ENCODE data around the gene TMEM115.

Gene TMEM115

DNA sequence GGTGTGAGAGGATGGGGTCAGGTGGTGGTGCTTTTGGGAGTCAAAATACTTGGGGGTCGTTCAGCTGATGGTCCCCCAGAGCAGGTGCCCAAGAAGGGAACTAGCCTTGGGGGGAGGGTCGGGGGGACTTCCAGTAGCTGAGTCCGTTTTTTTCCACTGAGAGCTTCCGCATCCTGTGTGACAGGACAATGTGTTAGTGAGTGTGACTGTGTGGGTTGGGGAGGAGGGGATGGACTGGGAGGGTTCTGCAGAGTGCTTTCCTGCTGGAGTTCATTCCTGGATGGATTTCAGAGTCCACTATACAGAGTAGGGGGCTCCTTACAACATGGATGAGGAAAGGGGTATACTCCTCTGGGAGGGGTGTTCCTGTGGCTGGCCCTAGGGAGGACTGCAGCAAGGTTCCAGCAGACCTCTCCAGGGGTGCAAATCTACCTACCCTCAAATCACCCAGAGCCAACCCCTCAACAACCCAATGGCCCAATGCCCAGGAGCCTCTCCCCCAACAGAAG is 36.2 kb downstream of the TMEM115 start:
- TF ChIP-seq, protein P1, sequence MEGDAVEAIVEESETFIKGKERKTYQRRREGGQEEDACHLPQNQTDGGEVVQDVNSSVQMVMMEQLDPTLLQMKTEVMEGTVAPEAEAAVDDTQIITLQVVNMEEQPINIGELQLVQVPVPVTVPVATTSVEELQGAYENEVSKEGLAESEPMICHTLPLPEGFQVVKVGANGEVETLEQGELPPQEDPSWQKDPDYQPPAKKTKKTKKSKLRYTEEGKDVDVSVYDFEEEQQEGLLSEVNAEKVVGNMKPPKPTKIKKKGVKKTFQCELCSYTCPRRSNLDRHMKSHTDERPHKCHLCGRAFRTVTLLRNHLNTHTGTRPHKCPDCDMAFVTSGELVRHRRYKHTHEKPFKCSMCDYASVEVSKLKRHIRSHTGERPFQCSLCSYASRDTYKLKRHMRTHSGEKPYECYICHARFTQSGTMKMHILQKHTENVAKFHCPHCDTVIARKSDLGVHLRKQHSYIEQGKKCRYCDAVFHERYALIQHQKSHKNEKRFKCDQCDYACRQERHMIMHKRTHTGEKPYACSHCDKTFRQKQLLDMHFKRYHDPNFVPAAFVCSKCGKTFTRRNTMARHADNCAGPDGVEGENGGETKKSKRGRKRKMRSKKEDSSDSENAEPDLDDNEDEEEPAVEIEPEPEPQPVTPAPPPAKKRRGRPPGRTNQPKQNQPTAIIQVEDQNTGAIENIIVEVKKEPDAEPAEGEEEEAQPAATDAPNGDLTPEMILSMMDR (IDR thresholded peaks at IDR 0.05) = no peak
- Histone ChIP-seq H3K4me1 (peaks cover 0 to 65% (median 40%) of the 10 kb centered on the region in 4 donors), H3K27ac (peak overlapping the region; percentile 93), H3K9me3 (no peaks in the 10 kb centered on the region), H3K36me3 (peaks cover 7 to 31% (median 18%) of the 10 kb centered on the region in 3 donors), H3K27me3 (no peaks in the 10 kb centered on the region), H3K4me3 (no peak overlapping the region)
- DNase-seq = peak in 1 of 2 donors; percentile 70
- intact Hi-C loops (cut with DNase I; ENCODE audit: low total_unique reads) = no loop called here

DNA sequence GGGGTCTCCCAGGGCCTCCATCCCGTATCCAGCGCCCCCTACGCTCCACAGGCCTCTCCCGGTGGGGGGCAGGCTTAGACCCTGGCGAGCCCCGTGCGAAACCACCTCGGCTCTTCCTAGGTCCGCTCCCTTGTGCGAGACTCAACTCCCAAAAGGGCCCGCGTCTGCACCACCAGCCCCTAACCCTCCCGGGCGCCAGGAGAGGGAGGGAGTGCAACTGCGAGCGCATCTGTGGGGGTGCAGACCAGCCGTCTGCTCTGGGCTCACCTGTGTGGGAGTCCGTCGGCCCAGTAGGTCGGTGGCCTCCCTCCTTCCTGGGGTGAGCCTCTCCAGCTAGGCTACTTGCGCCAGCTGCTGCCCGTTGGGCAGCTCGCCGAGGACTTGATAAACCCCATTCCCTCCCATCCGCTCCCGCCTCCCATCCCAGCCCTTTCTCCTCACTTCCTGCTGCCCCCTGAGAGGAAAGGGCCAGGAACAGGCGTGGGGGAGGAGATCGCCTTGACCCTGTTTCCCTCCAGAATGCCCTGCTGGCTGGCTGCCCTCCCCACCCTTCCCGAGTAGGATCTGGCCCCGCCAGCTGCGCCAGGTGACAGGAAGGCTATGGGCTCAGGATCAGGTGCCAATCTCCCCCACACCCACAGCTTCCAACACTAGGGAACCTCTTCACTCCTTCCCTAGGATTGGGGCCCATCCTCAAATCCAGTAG is 36.8 kb downstream of the TMEM115 start, which contains the start of gene HYAL2:
TSS of gene HYAL2 (minus strand) at position 360 of the 706 bp plus-strand sequence. CDS start 2,256 bp downstream, outside the sequence.
- intact Hi-C loops (cut with DNase I; ENCODE audit: low total_unique reads) = no loop called here
- DNase-seq = peak in 1 of 2 donors; percentile 77
- H3K36me3 ChIP-seq = peaks cover 7 to 36% (median 24%) of the 10 kb centered on the region in 3 donors
- peaks cover 0 to 68% (median 41%) of the 10 kb centered on the region in 4 donors for H3K4me1 ChIP-seq
- TF ChIP-seq, protein P1 (IDR thresholded peaks at IDR 0.05) = no peak
- H3K4me3 ChIP-seq = peak within 1 kb of the TSS; percentile 70 to 89
- no peaks in the 10 kb centered on the region for H3K9me3 ChIP-seq
- H3K27me3 ChIP-seq = no peaks in the 10 kb centered on the region
- peak within 1 kb of the TSS; percentile 93 for H3K27ac ChIP-seq

DNA sequence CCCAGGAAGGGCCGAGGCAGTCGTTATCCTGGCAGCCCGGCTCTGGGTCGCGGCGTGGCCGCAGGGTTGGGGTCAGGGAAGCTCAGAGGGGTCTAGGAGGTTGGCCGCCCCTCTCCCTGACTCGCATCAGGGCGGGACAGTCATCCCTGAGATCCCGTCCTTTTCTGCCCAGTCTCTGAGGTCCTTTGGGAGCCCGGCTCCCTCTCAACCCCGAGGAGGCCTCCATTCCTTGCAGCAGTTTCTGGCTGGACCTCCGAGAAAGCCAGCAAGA is 37.3 kb downstream of the TMEM115 start:
- H3K4me3 ChIP-seq = peak overlapping the region; percentile 70 to 89
- peak overlapping the region; percentile 93 for H3K27ac ChIP-seq
- intact Hi-C loops (cut with DNase I; ENCODE audit: low total_unique reads) = no loop called here
- no peaks in the 10 kb centered on the region for H3K27me3 ChIP-seq
- H3K9me3 ChIP-seq = no peaks in the 10 kb centered on the region
- peaks cover 0 to 68% (median 36%) of the 10 kb centered on the region in 4 donors for H3K4me1 ChIP-seq
- H3K36me3 ChIP-seq = peaks cover 7 to 36% (median 29%) of the 10 kb centered on the region in 3 donors
- DNase-seq = no peak
- TF ChIP-seq, protein P1 (IDR thresholded peaks at IDR 0.05) = no peak

DNA sequence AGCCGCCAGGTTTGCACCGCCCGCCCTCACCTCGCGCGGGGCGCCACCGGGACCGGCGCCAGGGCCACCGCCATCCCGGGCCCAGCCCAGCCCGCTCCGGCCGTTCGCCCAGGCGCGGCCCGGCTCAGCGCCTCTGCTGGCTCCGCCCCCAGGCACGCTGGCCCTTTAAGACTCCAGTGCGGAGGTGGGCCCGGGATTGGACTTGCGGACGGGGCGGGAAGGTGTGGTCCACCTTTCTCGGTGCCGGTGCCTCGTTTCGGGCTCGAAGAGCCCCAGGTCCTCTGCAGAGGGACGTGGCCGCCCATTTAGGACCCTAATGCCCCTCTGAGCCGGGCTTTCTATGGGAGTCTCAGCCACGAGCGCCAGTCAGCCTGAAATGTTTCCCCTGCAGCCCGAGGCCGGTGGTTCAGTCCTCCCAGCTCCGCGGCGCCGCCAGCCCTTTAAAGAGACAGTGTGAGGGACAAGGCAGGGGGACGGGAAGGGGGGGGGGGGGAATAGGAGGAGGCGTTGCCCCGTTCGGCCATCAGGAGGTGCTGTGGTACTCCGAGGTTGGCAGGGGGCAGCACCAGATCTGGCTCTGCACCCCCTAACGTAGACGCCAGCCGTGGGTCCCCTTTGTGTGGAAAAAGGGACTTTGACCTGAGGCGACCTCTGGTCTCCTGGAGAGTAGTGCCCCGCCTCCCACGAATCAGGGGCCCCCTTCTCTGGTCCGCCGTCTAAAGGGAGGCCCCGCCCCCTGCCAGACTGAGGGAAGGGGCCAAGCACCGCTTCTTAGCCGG is 37.8 kb downstream of the TMEM115 start:
- TF ChIP-seq, protein P1 (IDR thresholded peaks at IDR 0.05) = peak; percentile 38 to 44
- Histone ChIP-seq H3K36me3 (peaks cover 7 to 33% (median 33%) of the 10 kb centered on the region in 3 donors), H3K27me3 (no peaks in the 10 kb centered on the region), H3K9me3 (no peaks in the 10 kb centered on the region), H3K27ac (peak overlapping the region; percentile 93), H3K4me1 (peaks cover 0 to 67% (median 31%) of the 10 kb centered on the region in 4 donors), H3K4me3 (peak overlapping the region; percentile 70 to 89)
- intact Hi-C loops (cut with DNase I; ENCODE audit: low total_unique reads) = loop anchor here (2.0 kb wide), 1 partner anchor 21 kb away; no protein-coding TSS in a partner anchor
- peak; percentile 90 to 94 for DNase-seq

DNA sequence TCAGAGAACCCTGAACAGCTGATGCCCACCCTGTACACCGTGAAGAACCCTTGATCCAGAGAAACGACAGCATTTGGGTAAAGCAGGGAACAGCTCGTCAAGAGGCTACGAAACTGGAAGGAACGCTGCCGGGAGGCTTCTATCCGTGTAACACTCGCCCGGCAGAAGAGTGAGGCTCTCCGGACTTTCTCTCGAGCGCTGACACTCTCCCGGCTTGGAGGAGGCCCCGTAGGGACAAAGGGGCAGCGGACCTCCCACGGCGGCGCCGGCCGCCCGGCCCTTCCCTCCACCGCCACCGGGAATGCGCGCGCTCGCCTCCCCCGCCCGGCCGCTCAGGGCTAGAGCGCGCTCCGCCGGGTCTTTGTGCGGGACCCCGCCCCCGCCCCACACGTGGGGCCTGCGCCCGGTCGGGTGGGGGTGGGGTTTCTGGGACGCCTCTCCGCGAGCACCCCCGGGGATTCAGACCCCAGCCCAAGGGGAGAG is 38.4 kb downstream of the TMEM115 start:
- peak overlapping the region; percentile 93 for H3K27ac ChIP-seq
- H3K36me3 ChIP-seq = peaks cover 6 to 29% (median 26%) of the 10 kb centered on the region in 3 donors
- peaks cover 0 to 63% (median 30%) of the 10 kb centered on the region in 4 donors for H3K4me1 ChIP-seq
- no peaks in the 10 kb centered on the region for H3K9me3 ChIP-seq
- peak; percentile 71 to 87 for DNase-seq
- H3K4me3 ChIP-seq = peak overlapping the region; percentile 70 to 89
- TF ChIP-seq, protein P1 (IDR thresholded peaks at IDR 0.05) = peak in 1 of 2 experiments; percentile 5
- intact Hi-C loops (cut with DNase I; ENCODE audit: low total_unique reads) = loop anchor here (2.0 kb wide), 1 partner anchor 20 kb away; no protein-coding TSS in a partner anchor
- H3K27me3 ChIP-seq = no peaks in the 10 kb centered on the region

All from tibial artery (tissue), 4 donors.